Measurements from ENCODE around the gene NTM.
A peak's percentile ranks its signal among the peaks of the same experiment; 100 is the strongest.

The NTM gene

DNA sequence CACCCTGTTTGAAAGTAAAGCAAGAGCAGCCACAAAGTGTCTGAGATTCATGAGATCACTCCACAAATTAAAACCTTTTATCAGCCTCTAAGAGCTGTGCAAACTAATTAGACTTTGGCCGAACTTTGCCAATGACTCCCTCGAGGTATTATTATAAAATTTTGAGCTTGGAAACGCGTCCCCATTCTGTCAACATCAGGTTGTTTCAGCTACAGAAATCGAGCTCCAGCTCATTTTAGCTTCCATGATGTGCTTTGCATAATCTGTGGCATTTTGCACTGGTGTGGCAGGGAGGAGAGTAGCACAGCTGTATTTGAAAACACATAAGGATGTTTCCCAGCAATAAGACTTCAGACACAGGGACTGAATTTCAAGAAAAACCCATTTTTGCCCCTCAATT, 872.2 kb downstream of the NTM start:
- H2AK5ac ChIP-seq (ENCODE audit: low read depth, low read length), result no peak overlapping the region
- H3K4ac ChIP-seq (ENCODE audit: low read length), result no peak overlapping the region
- no peaks in the 10 kb centered on the region for H3K36me3 ChIP-seq (replicated peaks in 1 of 2; ENCODE audit: control insufficient read depth in 2 of 2, insufficient read depth in 2 of 2, low read length in 2 of 2)
- no peaks in the 10 kb centered on the region for H3K27me3 ChIP-seq (ENCODE audit: control insufficient read depth in 3 of 3, insufficient read depth in 3 of 3, low read depth in 1 of 3, low read length in 3 of 3)
- H3K4me2 ChIP-seq (ENCODE audit: insufficient read depth, low read length, poor library complexity, severe bottlenecking), result no peak overlapping the region
- H3K4me1 ChIP-seq (ENCODE audit: control insufficient read depth in 2 of 2, insufficient read depth in 1 of 2, low read depth in 1 of 2, low read length in 2 of 2), result peaks cover 0 to 11% of the 10 kb centered on the region in 2 donors
- no peak overlapping the region for H3K9ac ChIP-seq (ENCODE audit: low read depth, low read length, poor library complexity)
- no peak overlapping the region for H2BK5ac ChIP-seq (ENCODE audit: low read length)
- no peak overlapping the region for H3K23ac ChIP-seq (ENCODE audit: low read depth, low read length, poor library complexity)
- no peak for DNase-seq (ENCODE audit: low spot score)
- H3K27ac ChIP-seq (replicated peaks; ENCODE audit: low read length), result no peak overlapping the region
- H3K9me3 ChIP-seq (replicated peaks in 1 of 2; ENCODE audit: control insufficient read depth in 2 of 2, insufficient read depth in 1 of 2, low read depth in 1 of 2, low read length in 2 of 2), result no peaks in the 10 kb centered on the region
- WGBS, 2 donors (ENCODE audit: extremely low coverage in 2 of 2, insufficient read length in 2 of 2, insufficient replicate concordance in 1 of 2), result no CpG with 5 or more reads among the region's 5 CpGs
- H4K8ac ChIP-seq (ENCODE audit: low read depth, low read length), result no peak overlapping the region
- H3K79me1 ChIP-seq (ENCODE audit: low read depth, low read length), result no peaks in the 10 kb centered on the region
- no peak overlapping the region for H2AFZ ChIP-seq (ENCODE audit: low read length)
- H3K14ac ChIP-seq (ENCODE audit: low read length), result no peak overlapping the region
- no peak overlapping the region for H4K91ac ChIP-seq (ENCODE audit: low read depth, low read length, poor library complexity)
- no peak overlapping the region for H2BK120ac ChIP-seq (ENCODE audit: low read depth, low read length)
- H3K18ac ChIP-seq (ENCODE audit: low read length), result no peak overlapping the region
- no peak overlapping the region for H2BK12ac ChIP-seq (ENCODE audit: low read length)
- no peak overlapping the region for H3K4me3 ChIP-seq (ENCODE audit: low read length in 2 of 2)
- H2BK15ac ChIP-seq (ENCODE audit: low read length), result no peak overlapping the region

DNA sequence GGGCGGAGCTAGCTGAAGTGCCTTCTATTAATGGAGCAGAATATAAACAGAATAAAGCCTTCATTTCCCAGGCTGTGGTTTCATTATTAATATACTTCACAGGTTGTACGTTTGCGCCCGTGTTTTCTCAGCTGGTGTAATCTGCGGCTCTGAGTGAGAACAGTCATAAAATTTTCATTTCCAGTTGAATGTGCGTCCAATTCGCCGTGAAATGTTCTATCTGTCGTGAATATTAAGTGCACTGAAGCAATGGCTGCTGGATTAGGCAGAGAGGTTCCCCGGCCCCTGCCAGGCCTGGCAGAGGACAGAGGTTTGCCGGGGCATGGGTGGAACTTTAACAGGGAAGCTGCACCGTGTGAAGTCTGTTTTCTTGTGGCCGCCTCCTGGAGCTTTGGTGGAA, 874.4 kb downstream of the NTM start:
- Histone ChIP-seq H3K4ac (ENCODE audit: low read length) (no peak overlapping the region), H3K14ac (ENCODE audit: low read length) (no peak overlapping the region), H2BK5ac (ENCODE audit: low read length) (no peak overlapping the region), H3K4me3 (ENCODE audit: low read length in 2 of 2) (no peak overlapping the region), H2BK120ac (ENCODE audit: low read depth, low read length) (no peak overlapping the region), H2BK15ac (ENCODE audit: low read length) (no peak overlapping the region), H3K27ac (replicated peaks; ENCODE audit: low read length) (no peak overlapping the region), H3K27me3 (ENCODE audit: control insufficient read depth in 3 of 3, insufficient read depth in 3 of 3, low read depth in 1 of 3, low read length in 3 of 3) (no peaks in the 10 kb centered on the region), H3K18ac (ENCODE audit: low read length) (no peak overlapping the region), H4K91ac (ENCODE audit: low read depth, low read length, poor library complexity) (no peak overlapping the region), H3K79me1 (ENCODE audit: low read depth, low read length) (no peaks in the 10 kb centered on the region), H3K23ac (ENCODE audit: low read depth, low read length, poor library complexity) (no peak overlapping the region), H3K4me2 (ENCODE audit: insufficient read depth, low read length, poor library complexity, severe bottlenecking) (no peak overlapping the region), H3K4me1 (ENCODE audit: control insufficient read depth in 2 of 2, insufficient read depth in 1 of 2, low read depth in 1 of 2, low read length in 2 of 2) (peaks cover 0 to 8% of the 10 kb centered on the region in 2 donors), H2AK5ac (ENCODE audit: low read depth, low read length) (no peak overlapping the region), H3K9ac (ENCODE audit: low read depth, low read length, poor library complexity) (no peak overlapping the region), H2AFZ (ENCODE audit: low read length) (no peak overlapping the region), H3K9me3 (replicated peaks in 1 of 2; ENCODE audit: control insufficient read depth in 2 of 2, insufficient read depth in 1 of 2, low read depth in 1 of 2, low read length in 2 of 2) (no peaks in the 10 kb centered on the region), H3K36me3 (replicated peaks in 1 of 2; ENCODE audit: control insufficient read depth in 2 of 2, insufficient read depth in 2 of 2, low read length in 2 of 2) (no peaks in the 10 kb centered on the region), H4K8ac (ENCODE audit: low read depth, low read length) (no peak overlapping the region), H2BK12ac (ENCODE audit: low read length) (no peak overlapping the region)
- WGBS, 2 donors (ENCODE audit: extremely low coverage in 2 of 2, insufficient read length in 2 of 2, insufficient replicate concordance in 1 of 2), result no CpG with 5 or more reads among the region's 13 CpGs
- DNase-seq (ENCODE audit: low spot score), result no peak

DNA sequence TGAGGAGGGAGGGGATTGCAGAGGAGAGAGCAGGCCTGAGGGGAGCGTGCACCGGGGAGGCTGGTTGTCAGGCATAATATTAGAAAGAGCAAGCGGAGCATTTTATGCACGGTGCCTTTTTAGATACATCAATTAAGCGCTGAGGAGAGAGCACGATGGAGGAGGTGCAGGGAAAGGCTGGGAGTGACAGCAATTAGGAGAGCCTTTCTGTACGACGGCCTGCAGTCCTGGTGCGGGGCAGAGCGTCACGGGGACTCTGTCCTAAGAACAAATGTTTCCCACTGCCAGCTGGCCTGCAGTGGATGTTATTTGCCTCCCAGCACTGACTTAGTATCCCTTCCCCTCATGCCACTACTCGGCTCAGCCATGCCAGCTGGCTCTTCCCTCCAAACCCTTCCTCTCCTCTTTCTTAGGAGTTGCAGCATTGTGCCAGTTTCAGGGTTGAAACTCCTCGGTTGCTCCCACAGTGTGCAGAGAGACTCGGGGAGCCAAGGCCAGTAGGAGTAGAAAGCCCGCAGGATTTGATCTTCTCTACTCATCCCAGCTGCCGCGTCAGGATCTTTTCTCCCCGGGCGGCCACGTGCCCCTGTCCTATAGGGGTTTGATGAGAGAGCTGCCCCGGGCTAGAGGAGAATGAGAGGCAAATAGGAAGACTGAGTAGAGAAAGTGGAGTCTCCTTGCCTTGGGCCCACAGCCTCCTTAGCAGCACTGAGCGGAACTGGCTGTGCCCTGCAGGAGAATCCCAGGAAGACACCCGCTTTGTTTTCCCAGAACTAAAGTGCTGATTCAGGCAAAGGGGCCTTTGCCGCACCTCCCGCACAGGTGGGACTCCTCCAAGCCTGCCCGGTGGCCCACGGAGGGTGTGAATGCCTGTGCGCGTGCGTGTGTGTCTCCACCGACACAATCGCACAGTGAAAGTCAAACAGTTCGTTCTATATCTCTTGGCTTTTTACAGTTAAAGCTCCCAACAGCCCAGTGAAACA, 875.3 kb downstream of the NTM start:
- H3K9ac ChIP-seq (ENCODE audit: low read depth, low read length, poor library complexity), result no peak overlapping the region
- H4K8ac ChIP-seq (ENCODE audit: low read depth, low read length), result no peak overlapping the region
- H2BK5ac ChIP-seq (ENCODE audit: low read length), result no peak overlapping the region
- H3K14ac ChIP-seq (ENCODE audit: low read length), result no peak overlapping the region
- H2BK15ac ChIP-seq (ENCODE audit: low read length), result no peak overlapping the region
- H2AFZ ChIP-seq (ENCODE audit: low read length), result no peak overlapping the region
- H3K9me3 ChIP-seq (replicated peaks in 1 of 2; ENCODE audit: control insufficient read depth in 2 of 2, insufficient read depth in 1 of 2, low read depth in 1 of 2, low read length in 2 of 2), result no peaks in the 10 kb centered on the region
- H3K4me2 ChIP-seq (ENCODE audit: insufficient read depth, low read length, poor library complexity, severe bottlenecking), result no peak overlapping the region
- peak overlapping the region; percentile 3 for H2AK5ac ChIP-seq (ENCODE audit: low read depth, low read length)
- H3K4me3 ChIP-seq (ENCODE audit: low read length in 2 of 2), result no peak overlapping the region
- no peak overlapping the region for H3K4ac ChIP-seq (ENCODE audit: low read length)
- H2BK120ac ChIP-seq (ENCODE audit: low read depth, low read length), result no peak overlapping the region
- H2BK12ac ChIP-seq (ENCODE audit: low read length), result no peak overlapping the region
- H3K18ac ChIP-seq (ENCODE audit: low read length), result peak overlapping the region; percentile 27
- no peaks in the 10 kb centered on the region for H3K27me3 ChIP-seq (ENCODE audit: control insufficient read depth in 3 of 3, insufficient read depth in 3 of 3, low read depth in 1 of 3, low read length in 3 of 3)
- H3K4me1 ChIP-seq (ENCODE audit: control insufficient read depth in 2 of 2, insufficient read depth in 1 of 2, low read depth in 1 of 2, low read length in 2 of 2), result peaks cover 0 to 8% of the 10 kb centered on the region in 2 donors
- no peak for DNase-seq (ENCODE audit: low spot score)
- no peaks in the 10 kb centered on the region for H3K79me1 ChIP-seq (ENCODE audit: low read depth, low read length)
- no peak overlapping the region for H3K23ac ChIP-seq (ENCODE audit: low read depth, low read length, poor library complexity)
- no peaks in the 10 kb centered on the region for H3K36me3 ChIP-seq (replicated peaks in 1 of 2; ENCODE audit: control insufficient read depth in 2 of 2, insufficient read depth in 2 of 2, low read length in 2 of 2)
- no CpG with 5 or more reads among the region's 33 CpGs for WGBS, 2 donors (ENCODE audit: extremely low coverage in 2 of 2, insufficient read length in 2 of 2, insufficient replicate concordance in 1 of 2)
- no peak overlapping the region for H4K91ac ChIP-seq (ENCODE audit: low read depth, low read length, poor library complexity)
- no peak overlapping the region for H3K27ac ChIP-seq (replicated peaks; ENCODE audit: low read length)

DNA sequence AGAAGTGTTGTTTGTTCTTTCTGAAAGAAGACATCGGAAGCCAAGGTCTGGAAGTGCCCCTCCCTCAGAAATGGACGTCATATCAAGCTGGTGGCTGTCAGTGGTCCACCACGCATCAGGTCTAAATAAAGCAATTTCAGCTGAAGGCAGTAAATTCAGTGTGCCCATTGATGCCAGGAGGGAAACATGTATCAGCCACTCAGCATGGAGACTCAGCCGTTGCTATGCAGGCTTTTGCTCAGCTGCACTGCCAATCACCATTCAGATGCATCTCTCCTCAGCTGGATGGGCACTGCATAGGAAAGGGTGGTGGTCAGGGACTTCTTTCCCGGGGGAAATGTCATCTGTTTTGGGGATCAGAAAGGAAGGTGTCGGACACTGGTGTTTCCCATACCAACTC, 878.2 kb downstream of the NTM start:
- no peak overlapping the region for H2BK5ac ChIP-seq (ENCODE audit: low read length)
- no peak overlapping the region for H2BK15ac ChIP-seq (ENCODE audit: low read length)
- H4K8ac ChIP-seq (ENCODE audit: low read depth, low read length), result no peak overlapping the region
- no peak overlapping the region for H3K9ac ChIP-seq (ENCODE audit: low read depth, low read length, poor library complexity)
- no peak overlapping the region for H4K91ac ChIP-seq (ENCODE audit: low read depth, low read length, poor library complexity)
- H2AK5ac ChIP-seq (ENCODE audit: low read depth, low read length), result no peak overlapping the region
- no peak overlapping the region for H2BK120ac ChIP-seq (ENCODE audit: low read depth, low read length)
- no peak overlapping the region for H3K18ac ChIP-seq (ENCODE audit: low read length)
- H3K79me1 ChIP-seq (ENCODE audit: low read depth, low read length), result no peaks in the 10 kb centered on the region
- no peak overlapping the region for H2AFZ ChIP-seq (ENCODE audit: low read length)
- no peak overlapping the region for H3K4ac ChIP-seq (ENCODE audit: low read length)
- no peaks in the 10 kb centered on the region for H3K36me3 ChIP-seq (replicated peaks in 1 of 2; ENCODE audit: control insufficient read depth in 2 of 2, insufficient read depth in 2 of 2, low read length in 2 of 2)
- no peak overlapping the region for H2BK12ac ChIP-seq (ENCODE audit: low read length)
- no CpG with 5 or more reads among the region's 6 CpGs for WGBS, 2 donors (ENCODE audit: extremely low coverage in 2 of 2, insufficient read length in 2 of 2, insufficient replicate concordance in 1 of 2)
- no peaks in the 10 kb centered on the region for H3K9me3 ChIP-seq (replicated peaks in 1 of 2; ENCODE audit: control insufficient read depth in 2 of 2, insufficient read depth in 1 of 2, low read depth in 1 of 2, low read length in 2 of 2)
- no peaks in the 10 kb centered on the region for H3K27me3 ChIP-seq (ENCODE audit: control insufficient read depth in 3 of 3, insufficient read depth in 3 of 3, low read depth in 1 of 3, low read length in 3 of 3)
- H3K27ac ChIP-seq (replicated peaks; ENCODE audit: low read length), result no peak overlapping the region
- no peak overlapping the region for H3K23ac ChIP-seq (ENCODE audit: low read depth, low read length, poor library complexity)
- no peak for DNase-seq (ENCODE audit: low spot score)
- H3K14ac ChIP-seq (ENCODE audit: low read length), result no peak overlapping the region
- H3K4me2 ChIP-seq (ENCODE audit: insufficient read depth, low read length, poor library complexity, severe bottlenecking), result no peak overlapping the region
- H3K4me3 ChIP-seq (ENCODE audit: low read length in 2 of 2), result no peak overlapping the region
- H3K4me1 ChIP-seq (ENCODE audit: control insufficient read depth in 2 of 2, insufficient read depth in 1 of 2, low read depth in 1 of 2, low read length in 2 of 2), result peaks cover 0 to 8% of the 10 kb centered on the region in 2 donors

Measured in neuronal stem cell (in vitro differentiated cells).